ENCODE measurements around the gene MICAL3. TPM values are rescaled to one million over a fixed set of nuclear protein-coding genes. Genes with fewer than 3 reads are reported as not detected.

MICAL3 gene
- total RNA-seq, 2 experiments from 2014 or later = 30.3 to 31.4 TPM

DNA sequence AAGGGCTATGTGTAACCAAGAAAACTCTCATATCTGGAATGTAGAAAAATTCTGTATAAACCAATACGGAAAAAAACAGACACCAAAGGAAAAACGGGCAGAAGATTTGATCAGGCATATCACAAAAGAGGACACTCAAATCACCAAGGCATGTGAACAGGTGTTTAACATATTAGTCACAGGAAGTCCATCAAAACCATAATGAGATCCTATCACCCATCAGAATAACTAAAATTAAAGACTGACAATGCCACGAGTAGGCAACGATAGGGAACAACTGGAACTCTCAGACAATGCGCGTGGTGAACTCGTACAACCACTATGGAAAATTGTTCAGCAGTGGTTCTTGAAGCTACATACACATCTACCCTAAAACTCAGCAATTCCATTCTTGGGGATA is 94.5 kb downstream of the MICAL3 start:
- POLR2A ChIA-PET = no interaction called here
- Mint-ChIP-seq H3K4me1 (peaks cover 10% of the 10 kb centered on the region), H3K27ac (no peak overlapping the region), H3K36me3 (ENCODE audit: low read depth) (peaks cover 3% of the 10 kb centered on the region), H3K9me3 (no peaks in the 10 kb centered on the region), H3K27me3 (no peaks in the 10 kb centered on the region), H3K4me3 (no peak overlapping the region)
- CTCF ChIA-PET = no interaction called here
- DNase-seq = no peak

DNA sequence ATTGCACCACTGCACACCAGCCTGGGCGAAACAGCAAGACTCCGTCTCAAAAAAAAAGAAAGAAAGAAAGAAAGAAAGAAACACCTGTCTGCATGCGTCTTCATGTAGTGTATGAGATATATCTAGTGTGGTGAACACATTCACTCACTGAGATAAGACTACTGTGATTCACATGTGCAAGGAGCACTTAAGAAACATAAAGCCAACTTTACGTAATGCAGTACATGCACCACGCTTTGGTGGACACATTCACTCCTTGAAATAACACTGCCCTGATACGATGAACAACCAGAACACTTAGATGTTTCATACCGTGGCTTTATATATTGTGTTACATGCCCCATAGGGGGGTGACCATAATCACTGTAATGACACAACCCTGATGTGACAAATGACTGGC is 96.0 kb downstream of the MICAL3 start:
- H3K9me3 Mint-ChIP-seq = no peaks in the 10 kb centered on the region
- no peak overlapping the region for H3K4me3 Mint-ChIP-seq
- H3K27me3 Mint-ChIP-seq = no peaks in the 10 kb centered on the region
- no peak for DNase-seq
- ChIA-PET POLR2A (no interaction called here), CTCF (no interaction called here)
- H3K36me3 Mint-ChIP-seq (ENCODE audit: low read depth) = peaks cover 3% of the 10 kb centered on the region
- peaks cover 10% of the 10 kb centered on the region for H3K4me1 Mint-ChIP-seq
- no peak overlapping the region for H3K27ac Mint-ChIP-seq

- Mint-ChIP-seq H3K4me1 (peaks cover 7% of the 10 kb centered on the region), H3K4me3 (no peak overlapping the region), H3K36me3 (ENCODE audit: low read depth) (peaks cover 3% of the 10 kb centered on the region), H3K27me3 (no peaks in the 10 kb centered on the region), H3K27ac (no peak overlapping the region), H3K9me3 (no peaks in the 10 kb centered on the region)
- CTCF ChIA-PET = no interaction called here
- no peak for DNase-seq
- POLR2A ChIA-PET = no interaction called here
These were observed 97.3 kb downstream of the MICAL3 start for GRCh38 chr22:17927062-17927461.

DNA sequence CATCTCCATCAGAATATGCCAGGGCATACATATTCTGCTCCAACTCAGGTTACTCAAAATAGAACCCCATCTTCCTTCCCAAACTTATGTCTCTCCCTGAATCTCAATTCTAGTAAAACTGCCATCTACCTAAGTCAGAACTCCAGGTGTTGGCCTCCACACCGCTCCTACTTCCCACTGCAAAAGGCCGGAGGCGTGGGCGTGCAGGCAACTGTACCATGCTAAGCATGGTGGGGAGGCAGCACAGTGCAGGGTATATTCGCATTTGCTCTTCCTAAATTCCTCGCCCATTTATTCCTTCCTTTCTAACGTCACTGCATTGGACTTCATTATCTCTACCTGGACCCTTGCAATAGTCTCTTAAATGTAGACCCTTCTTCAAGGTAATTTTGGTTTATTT is 97.8 kb downstream of the MICAL3 start:
- Mint-ChIP-seq H3K36me3 (ENCODE audit: low read depth) (peaks cover 3% of the 10 kb centered on the region), H3K9me3 (no peaks in the 10 kb centered on the region), H3K4me3 (no peak overlapping the region), H3K27me3 (no peaks in the 10 kb centered on the region), H3K4me1 (peaks cover 8% of the 10 kb centered on the region), H3K27ac (no peak overlapping the region)
- ChIA-PET POLR2A (no interaction called here), CTCF (no interaction called here)
- no peak for DNase-seq

DNA sequence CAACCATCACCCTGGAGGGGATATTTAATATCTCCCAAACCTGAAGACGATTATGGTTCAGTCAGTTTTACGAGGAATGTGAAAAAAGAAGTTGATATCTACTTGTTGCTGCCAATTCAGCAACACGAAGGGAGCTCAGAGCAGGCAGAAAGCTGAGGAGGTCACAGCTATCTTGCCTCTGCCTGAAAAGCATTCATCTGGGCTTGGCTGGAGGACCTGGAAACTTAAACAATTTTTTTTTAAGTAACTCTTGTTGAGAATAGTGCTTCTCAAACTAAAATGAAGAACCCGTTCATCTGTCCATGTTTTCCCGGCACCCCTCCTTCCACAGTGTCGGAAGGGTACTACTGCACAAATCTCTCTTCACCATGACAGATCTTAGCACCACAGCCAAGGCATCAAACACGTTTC is 98.9 kb downstream of the MICAL3 start:
- POLR2A ChIA-PET = no interaction called here

GRCh38 chr22:17924735-17925364 is 99.5 kb downstream of the MICAL3 start:
- H3K27ac Mint-ChIP-seq = no peak overlapping the region
- CTCF ChIA-PET = no interaction called here
- no peaks in the 10 kb centered on the region for H3K27me3 Mint-ChIP-seq
- no peaks in the 10 kb centered on the region for H3K36me3 Mint-ChIP-seq (ENCODE audit: low read depth)
- no peaks in the 10 kb centered on the region for H3K9me3 Mint-ChIP-seq
- POLR2A ChIA-PET = no interaction called here
- no peak for DNase-seq
- peaks cover 15% of the 10 kb centered on the region for H3K4me1 Mint-ChIP-seq
- H3K4me3 Mint-ChIP-seq = no peak overlapping the region

More for the DNA sequence above, 98.9 kb downstream of the MICAL3 start:
- no peak overlapping the region for H3K27ac Mint-ChIP-seq
- DNase-seq = no peak
- peaks cover 3% of the 10 kb centered on the region for H3K36me3 Mint-ChIP-seq (ENCODE audit: low read depth)
- H3K4me1 Mint-ChIP-seq = peaks cover 17% of the 10 kb centered on the region
- H3K27me3 Mint-ChIP-seq = no peaks in the 10 kb centered on the region
- CTCF ChIA-PET = no interaction called here
- no peaks in the 10 kb centered on the region for H3K9me3 Mint-ChIP-seq
- H3K4me3 Mint-ChIP-seq = no peak overlapping the region

DNA sequence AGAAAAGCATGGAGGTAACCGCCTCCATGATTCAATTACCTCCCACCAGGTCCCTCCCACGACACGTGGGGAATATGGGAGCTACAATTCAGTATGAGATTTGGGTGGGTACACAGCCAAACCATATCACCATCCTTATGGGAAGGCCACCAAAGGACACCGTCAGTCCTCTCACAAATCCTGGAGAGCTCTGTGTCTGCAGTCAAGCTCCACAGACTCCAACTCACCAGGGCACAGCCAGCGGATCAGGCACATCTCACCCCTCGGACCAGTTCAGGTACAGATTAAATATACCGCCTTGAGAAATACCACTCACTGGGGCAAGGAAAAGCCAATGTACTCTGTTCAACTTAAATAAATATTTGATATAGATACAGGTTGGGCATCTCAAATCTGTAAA is 100.3 kb downstream of the MICAL3 start:
- ChIA-PET POLR2A (no interaction called here), CTCF (no interaction called here)
- H3K36me3 Mint-ChIP-seq (ENCODE audit: low read depth) = no peaks in the 10 kb centered on the region
- no peak for DNase-seq
- no peaks in the 10 kb centered on the region for H3K9me3 Mint-ChIP-seq
- H3K4me3 Mint-ChIP-seq = no peak overlapping the region
- H3K4me1 Mint-ChIP-seq = peaks cover 15% of the 10 kb centered on the region
- no peak overlapping the region for H3K27ac Mint-ChIP-seq
- no peaks in the 10 kb centered on the region for H3K27me3 Mint-ChIP-seq

GRCh38 chr22:17922925-17923903 is 101.1 kb downstream of the MICAL3 start:
- H3K27ac Mint-ChIP-seq = no peak overlapping the region
- H3K4me3 Mint-ChIP-seq = no peak overlapping the region
- DNase-seq = no peak
- CTCF ChIA-PET = interaction anchor here (0.6 kb wide), 1 partner anchor 151 kb away, joined by 3 read pairs; no protein-coding TSS in a partner anchor
- peaks cover 15% of the 10 kb centered on the region for H3K4me1 Mint-ChIP-seq
- POLR2A ChIA-PET = no interaction called here
- H3K9me3 Mint-ChIP-seq = no peaks in the 10 kb centered on the region
- H3K36me3 Mint-ChIP-seq (ENCODE audit: low read depth) = no peaks in the 10 kb centered on the region
- H3K27me3 Mint-ChIP-seq = no peaks in the 10 kb centered on the region

DNA sequence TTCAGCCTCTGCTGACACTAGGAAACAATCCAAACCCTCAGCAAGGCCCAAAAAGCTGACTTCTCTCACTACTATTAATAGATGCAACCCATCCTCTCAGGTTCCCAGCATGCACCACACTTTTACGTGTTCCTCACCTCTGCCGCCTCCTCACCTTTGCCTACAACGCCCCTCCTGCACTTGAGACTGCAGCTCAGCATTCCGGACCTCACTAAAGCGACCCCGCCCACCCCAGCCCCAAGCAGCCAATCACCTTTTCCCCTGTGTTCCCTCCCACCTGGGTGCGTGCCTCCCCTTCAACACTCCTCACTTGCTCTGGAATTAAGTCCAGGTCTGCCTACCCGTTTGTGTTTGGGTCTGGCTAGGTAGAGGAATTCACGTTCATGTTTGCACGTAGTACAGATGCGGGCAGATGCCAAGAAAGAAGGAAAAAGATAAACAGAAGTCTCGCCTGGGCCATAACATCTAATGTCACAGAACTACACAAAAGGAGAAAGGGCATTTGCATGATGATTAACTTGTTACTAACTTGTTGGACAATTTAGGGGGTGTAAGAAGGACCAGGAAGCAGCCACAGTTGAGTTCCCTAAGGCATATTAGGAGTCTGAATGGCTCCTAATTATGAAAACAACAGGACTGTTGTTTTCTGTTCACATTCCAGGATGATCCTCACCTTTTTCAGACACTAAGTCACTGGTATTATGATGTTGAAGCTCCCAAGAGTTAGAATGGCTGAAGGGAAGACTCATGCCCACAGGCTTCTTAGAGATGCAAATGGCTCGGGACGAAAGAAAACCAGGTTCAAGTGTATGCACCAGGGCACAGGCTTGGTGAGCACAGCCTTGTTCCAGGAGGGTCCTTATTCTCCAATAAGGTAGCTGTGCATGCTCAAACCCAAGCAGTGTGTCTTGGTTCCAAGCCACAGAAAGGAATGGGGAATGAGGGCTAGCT is 102.2 kb downstream of the MICAL3 start:
- H3K27ac Mint-ChIP-seq = no peak overlapping the region
- DNase-seq = no peak
- peaks cover 15% of the 10 kb centered on the region for H3K4me1 Mint-ChIP-seq
- no peaks in the 10 kb centered on the region for H3K36me3 Mint-ChIP-seq (ENCODE audit: low read depth)
- H3K9me3 Mint-ChIP-seq = no peaks in the 10 kb centered on the region
- CTCF ChIA-PET = no interaction called here
- no peak overlapping the region for H3K4me3 Mint-ChIP-seq
- no peaks in the 10 kb centered on the region for H3K27me3 Mint-ChIP-seq
- POLR2A ChIA-PET = no interaction called here

DNA sequence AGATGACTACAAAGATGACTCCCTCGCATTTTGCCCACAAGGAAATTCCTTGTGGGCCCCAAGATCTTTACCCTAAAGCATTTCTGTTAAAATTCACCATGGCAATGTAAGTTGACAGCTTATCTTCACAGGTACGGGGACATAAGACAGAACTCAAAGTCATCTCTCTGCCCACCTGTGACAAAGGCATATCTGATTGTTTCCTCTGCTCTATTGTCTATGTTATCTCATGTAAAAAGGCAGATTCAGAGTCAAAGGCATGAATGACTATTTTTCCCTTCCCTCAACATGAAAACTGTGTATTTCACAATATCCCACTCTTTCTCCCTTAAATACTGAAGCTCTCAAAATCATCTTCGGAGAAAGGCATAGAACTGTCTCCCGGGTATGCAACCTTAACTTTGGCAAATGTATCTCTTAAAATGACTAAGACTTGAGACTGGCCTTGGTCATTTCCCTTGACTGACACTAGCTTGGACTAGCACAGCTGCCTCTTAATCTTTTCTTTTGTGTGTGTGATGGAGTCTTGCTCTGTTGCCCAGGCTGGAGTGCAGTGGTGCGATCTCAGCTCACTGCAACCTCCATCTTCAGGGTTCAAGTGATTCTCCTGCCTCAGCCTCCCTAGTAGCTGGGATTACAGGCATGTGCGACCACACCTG is 103.2 kb downstream of the MICAL3 start:
- no peak overlapping the region for H3K27ac Mint-ChIP-seq
- H3K9me3 Mint-ChIP-seq = no peaks in the 10 kb centered on the region
- no peaks in the 10 kb centered on the region for H3K27me3 Mint-ChIP-seq
- DNase-seq = no peak
- ChIA-PET POLR2A (no interaction called here), CTCF (no interaction called here)
- no peak overlapping the region for H3K4me3 Mint-ChIP-seq
- H3K4me1 Mint-ChIP-seq = peaks cover 15% of the 10 kb centered on the region
- no peaks in the 10 kb centered on the region for H3K36me3 Mint-ChIP-seq (ENCODE audit: low read depth)

GRCh38 chr22:17920145-17920605 is 104.2 kb downstream of the MICAL3 start:
- no peak overlapping the region for H3K4me3 Mint-ChIP-seq
- no peaks in the 10 kb centered on the region for H3K27me3 Mint-ChIP-seq
- POLR2A ChIA-PET = no interaction called here
- H3K36me3 Mint-ChIP-seq (ENCODE audit: low read depth) = no peaks in the 10 kb centered on the region
- peaks cover 15% of the 10 kb centered on the region for H3K4me1 Mint-ChIP-seq
- no peak overlapping the region for H3K27ac Mint-ChIP-seq
- no peak for DNase-seq
- CTCF ChIA-PET = interaction anchor here (0.6 kb wide), 1 partner anchor 76 kb away, joined by 3 read pairs; no protein-coding TSS in a partner anchor
- H3K9me3 Mint-ChIP-seq = no peaks in the 10 kb centered on the region

DNA sequence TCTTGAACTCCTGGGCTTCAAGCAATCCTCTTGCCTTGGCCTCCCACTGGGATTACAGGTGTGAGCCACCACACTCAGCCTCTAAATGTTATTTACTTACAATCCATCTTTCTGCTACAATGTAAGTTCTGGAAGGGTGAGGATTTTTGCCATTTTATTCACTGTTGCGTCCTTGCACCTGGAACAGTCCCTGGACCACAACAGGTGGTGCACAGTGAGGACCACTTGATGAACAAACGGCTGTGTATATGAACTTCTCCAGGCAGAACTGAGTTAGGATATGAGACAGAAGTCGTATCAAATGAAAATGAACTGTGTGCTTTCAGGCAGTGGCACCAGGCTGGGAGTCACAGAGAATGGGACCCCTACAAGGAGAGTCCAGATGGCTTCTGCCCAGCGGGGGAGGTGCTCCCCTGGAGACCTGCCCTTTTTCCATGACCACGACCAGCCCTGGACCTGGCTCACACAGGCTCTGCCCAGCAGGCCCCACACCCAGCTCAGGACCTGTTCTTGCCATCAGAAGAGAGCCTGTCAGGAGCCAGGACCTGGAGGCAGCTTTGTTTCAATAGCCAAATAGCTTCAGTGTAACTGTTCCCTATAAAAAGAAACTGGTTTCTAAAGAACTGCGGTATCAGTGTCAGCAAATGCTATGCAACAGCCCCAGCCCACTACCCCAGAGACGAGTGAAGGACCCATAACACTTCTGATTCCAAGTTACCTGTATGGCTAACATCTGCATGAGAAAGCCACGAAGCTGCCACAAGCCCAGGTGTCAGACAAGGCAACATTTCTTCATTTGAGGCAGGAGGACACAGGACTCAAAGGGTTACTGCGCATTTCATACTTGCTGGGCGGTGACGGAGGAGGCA is 104.9 kb downstream of the MICAL3 start:
- POLR2A ChIA-PET = no interaction called here
- H3K27me3 Mint-ChIP-seq = no peaks in the 10 kb centered on the region
- DNase-seq = no peak
- no peaks in the 10 kb centered on the region for H3K36me3 Mint-ChIP-seq (ENCODE audit: low read depth)
- no peak overlapping the region for H3K27ac Mint-ChIP-seq
- H3K9me3 Mint-ChIP-seq = no peaks in the 10 kb centered on the region
- CTCF ChIA-PET = interaction anchor here (0.6 kb wide), 1 partner anchor 77 kb away, joined by 3 read pairs; no protein-coding TSS in a partner anchor
- peaks cover 15% of the 10 kb centered on the region for H3K4me1 Mint-ChIP-seq
- no peak overlapping the region for H3K4me3 Mint-ChIP-seq
